Duodenal mucosa (tissue), 2 donors: ENCODE results near the gene PRSS2.
"Not testable (repeated sequence)": the region's sequence is repeated elsewhere in the genome, so short reads cannot be mapped to it uniquely, and the experiment has no call there.

Experiments used
- H3K27ac ChIP-seq: one replicate; pipeline ENCODE4 v1.7.0; 2013; ENCODE audit warnings: low read depth, low read length
- H3K27me3 ChIP-seq, 2 donors: one replicate each; pipeline ENCODE4 v1.7.0; 2013; ENCODE audit warnings: low read length in 2 of 2, control low read depth in 1 of 2; ENCODE audit not compliant: insufficient read depth in 2 of 2, control insufficient read depth in 1 of 2
- H3K36me3 ChIP-seq, 2 donors: one replicate each; pipeline ENCODE4 v1.7.0; 2013; ENCODE audit warnings: low read length in 2 of 2, control low read depth in 1 of 2; ENCODE audit not compliant: insufficient read depth in 2 of 2, control insufficient read depth in 1 of 2
- H3K4me1 ChIP-seq, 2 donors: one replicate each; pipeline ENCODE4 v1.7.0; 2013; ENCODE audit warnings: low read length in 2 of 2, control low read depth in 1 of 2; ENCODE audit not compliant: insufficient read depth in 2 of 2, control insufficient read depth in 1 of 2
- H3K4me3 ChIP-seq, 2 donors: one replicate each; pipeline ENCODE4 v1.7.0; 2013; ENCODE audit warnings: low read length in 2 of 2, low read depth in 1 of 2
- H3K9ac ChIP-seq, 2 donors: one replicate each; pipeline ENCODE4 v1.7.0; 2013; ENCODE audit warnings: low read length in 2 of 2, low read depth in 1 of 2
- H3K9me3 ChIP-seq, 2 donors: one replicate each; pipeline ENCODE4 v1.7.0; 2013; ENCODE audit warnings: low read length in 2 of 2, control low read depth in 1 of 2; ENCODE audit not compliant: control insufficient read depth in 1 of 2

The PRSS2 gene

GRCh38 chr7:142748410-142748809, 22.4 kb upstream of the PRSS2 start:
- not testable (repeated sequence) for H3K27ac ChIP-seq, H3K9ac ChIP-seq, H3K4me1 ChIP-seq, H3K9me3 ChIP-seq, H3K27me3 ChIP-seq, H3K4me3 ChIP-seq, H3K36me3 ChIP-seq

- Histone ChIP-seq H3K9ac (no peak within 1 kb of the TSS), H3K27ac (no peak within 1 kb of the TSS), H3K4me1 (no peaks in the 10 kb centered on the region), H3K36me3 (no peaks in the 10 kb centered on the region), H3K27me3 (no peaks in the 10 kb centered on the region), H3K4me3 (no peak within 1 kb of the TSS), H3K9me3 (no peaks in the 10 kb centered on the region)
These were observed 21.4 kb upstream of the PRSS2 start, which contains the start of gene PRSS1 for GRCh38 chr7:142749218-142749993. TSS of gene PRSS1 (plus strand) at chr7:142749472. CDS start at chr7:142749485, 13 bp downstream.

DNA sequence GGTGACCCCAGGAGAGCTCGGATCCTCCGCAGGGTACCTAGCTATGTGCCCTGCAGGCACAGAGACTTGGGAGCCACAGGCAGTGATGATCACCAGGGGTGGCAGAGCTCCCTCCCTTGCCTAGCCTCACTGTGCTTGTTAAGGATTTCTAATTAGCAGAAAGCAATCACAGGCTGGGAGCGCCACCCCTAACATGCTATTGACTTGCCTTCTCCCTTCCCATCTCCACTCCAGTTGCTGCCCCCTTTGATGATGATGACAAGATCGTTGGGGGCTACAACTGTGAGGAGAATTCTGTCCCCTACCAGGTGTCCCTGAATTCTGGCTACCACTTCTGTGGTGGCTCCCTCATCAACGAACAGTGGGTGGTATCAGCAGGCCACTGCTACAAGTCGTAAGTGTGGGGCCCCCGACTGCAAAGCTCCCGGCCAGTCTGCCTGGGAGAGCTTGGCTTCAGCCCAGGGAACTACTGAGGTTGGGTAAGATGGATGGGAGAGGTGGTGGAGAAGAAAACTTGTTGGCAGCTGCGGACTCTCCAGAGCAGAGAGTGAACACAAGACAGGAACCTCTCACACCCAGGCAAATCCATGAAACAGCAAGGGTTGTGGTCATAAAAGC, 20.3 kb upstream of the PRSS2 start:
- Histone ChIP-seq H3K9me3 (no peaks in the 10 kb centered on the region), H3K27me3 (no peaks in the 10 kb centered on the region)

DNA sequence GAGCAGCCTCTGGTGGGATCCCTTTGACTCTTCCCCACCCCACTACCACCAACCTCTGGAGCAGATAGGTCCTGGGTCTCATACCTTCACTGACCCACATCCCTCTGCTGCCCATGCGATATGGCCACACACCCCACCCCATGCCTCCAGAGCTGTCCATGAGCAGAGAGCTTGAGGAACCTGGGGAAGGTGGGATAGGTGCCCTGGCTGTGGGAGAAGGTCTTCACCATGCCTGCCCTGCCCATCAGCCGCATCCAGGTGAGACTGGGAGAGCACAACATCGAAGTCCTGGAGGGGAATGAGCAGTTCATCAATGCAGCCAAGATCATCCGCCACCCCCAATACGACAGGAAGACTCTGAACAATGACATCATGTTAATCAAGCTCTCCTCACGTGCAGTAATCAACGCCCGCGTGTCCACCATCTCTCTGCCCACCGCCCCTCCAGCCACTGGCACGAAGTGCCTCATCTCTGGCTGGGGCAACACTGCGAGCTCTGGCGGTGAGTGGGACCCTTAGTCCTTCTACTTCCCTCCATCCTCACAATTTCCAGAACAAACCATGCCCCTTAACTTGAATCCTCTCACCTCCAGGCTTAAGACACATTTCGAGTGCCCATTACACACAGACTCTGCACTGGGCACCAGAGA, 19.1 kb upstream of the PRSS2 start:
- H3K27ac ChIP-seq, H3K4me3 ChIP-seq, H3K27me3 ChIP-seq, H3K4me1 ChIP-seq, H3K9ac ChIP-seq, H3K9me3 ChIP-seq, H3K36me3 ChIP-seq: not testable (repeated sequence)

More for the DNA sequence above, 20.3 kb upstream of the PRSS2 start:
- Histone ChIP-seq H3K9ac (no peak overlapping the region), H3K4me1 (no peaks in the 10 kb centered on the region), H3K36me3 (no peaks in the 10 kb centered on the region), H3K4me3 (no peak overlapping the region), H3K27ac (no peak overlapping the region)

- H3K27me3 ChIP-seq = no peaks in the 10 kb centered on the region
- no peak overlapping the region for H3K27ac ChIP-seq
- H3K9me3 ChIP-seq = no peaks in the 10 kb centered on the region
- no peaks in the 10 kb centered on the region for H3K36me3 ChIP-seq
- H3K4me1 ChIP-seq = no peaks in the 10 kb centered on the region
- no peak overlapping the region for H3K4me3 ChIP-seq
- H3K9ac ChIP-seq = no peak overlapping the region
These were observed 18.2 kb upstream of the PRSS2 start for GRCh38 chr7:142752376-142753225.

GRCh38 chr7:142753366-142753765, 17.4 kb upstream of the PRSS2 start:
- H3K9ac ChIP-seq = no peak overlapping the region
- no peaks in the 10 kb centered on the region for H3K4me1 ChIP-seq
- no peaks in the 10 kb centered on the region for H3K9me3 ChIP-seq
- H3K4me3 ChIP-seq = no peak overlapping the region
- H3K27ac ChIP-seq = no peak overlapping the region
- H3K36me3 ChIP-seq = no peaks in the 10 kb centered on the region
- H3K27me3 ChIP-seq = no peaks in the 10 kb centered on the region

DNA sequence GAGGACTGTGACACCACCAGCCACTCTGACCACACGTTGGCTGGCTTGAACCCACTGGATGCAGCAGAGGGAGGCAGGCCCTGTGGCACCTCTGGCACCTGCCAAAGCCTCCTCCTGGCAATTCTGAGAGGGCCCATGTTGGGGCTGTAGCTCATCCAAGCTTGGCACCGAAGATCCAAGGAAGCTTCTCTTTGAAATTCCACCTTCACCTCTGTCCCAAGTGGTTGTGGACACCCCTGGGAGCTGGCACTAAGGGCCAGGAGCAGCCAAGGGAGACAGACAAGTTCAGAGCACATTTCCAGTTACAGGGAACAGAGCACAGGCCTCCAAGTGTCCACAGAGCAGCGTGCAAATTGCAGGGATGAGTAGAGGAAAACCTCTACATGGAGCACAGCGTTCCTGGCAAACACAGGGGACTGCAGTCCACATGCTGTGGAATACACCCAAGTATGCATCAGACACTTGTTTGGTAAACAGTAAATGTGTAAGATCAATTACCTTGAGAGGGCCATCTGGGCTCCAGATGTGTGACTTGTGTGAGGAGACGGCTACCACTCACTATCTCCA, 16.8 kb upstream of the PRSS2 start:
- not testable (repeated sequence) for H3K27ac ChIP-seq, H3K4me3 ChIP-seq, H3K9ac ChIP-seq, H3K9me3 ChIP-seq, H3K27me3 ChIP-seq, H3K36me3 ChIP-seq, H3K4me1 ChIP-seq

GRCh38 chr7:142754681-142755575, 15.8 kb upstream of the PRSS2 start:
- Histone ChIP-seq H3K9ac (no peak overlapping the region), H3K36me3 (no peaks in the 10 kb centered on the region), H3K27ac (no peak overlapping the region), H3K4me3 (no peak overlapping the region), H3K27me3 (no peaks in the 10 kb centered on the region), H3K4me1 (no peaks in the 10 kb centered on the region), H3K9me3 (no peaks in the 10 kb centered on the region)

DNA sequence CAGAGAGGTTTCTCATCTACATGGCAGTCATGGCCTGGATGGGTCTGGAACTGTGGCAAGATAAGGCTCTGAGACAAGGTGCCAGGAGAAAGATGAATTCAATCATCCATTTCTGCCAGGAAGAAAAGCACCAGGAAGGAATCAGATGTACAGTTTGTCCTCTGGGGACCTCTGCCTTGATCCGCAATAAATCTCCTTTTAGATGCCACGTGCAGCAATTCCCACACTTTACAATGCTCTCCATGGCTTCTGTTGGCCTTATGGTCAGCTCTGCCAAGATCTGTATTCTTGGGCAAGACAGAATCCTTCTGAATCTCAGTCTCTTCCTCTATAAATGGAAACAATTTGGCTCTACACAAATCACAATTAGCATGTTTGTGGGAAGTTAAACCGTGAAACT, 12.5 kb upstream of the PRSS2 start:
- not testable (repeated sequence) for H3K27me3 ChIP-seq, H3K4me3 ChIP-seq, H3K27ac ChIP-seq, H3K9ac ChIP-seq, H3K9me3 ChIP-seq, H3K4me1 ChIP-seq, H3K36me3 ChIP-seq
